Pancreas (tissue), 10 donors: ENCODE results near the gene SH3GLB1. TPM values are rescaled to one million over a fixed set of nuclear protein-coding genes. Genes with fewer than 3 reads are reported as not detected.
A peak's percentile ranks its signal among the peaks of the same experiment; 100 is the strongest.

Source experiments
- ATAC-seq, 4 donors: fragments of 200-7000 bp; cut with Tn5 transposase; one replicate each; pipeline versions ENCODE4 v1.8.0 to v1.9.1; 2020; ENCODE audit warnings: mild to moderate bottlenecking in 4 of 4, moderate library complexity in 4 of 4
- DNase-seq, 6 donors: peaks; one replicate each; pipeline ENCODE4 v3.0.0-alpha.2; 2020
- FAIRE-seq: peaks from 2 replicates; lab custom pipeline; 2012; peaks lifted over from hg19 to GRCh38; lab: Jason Lieb, UNC
- H3K27ac ChIP-seq, 4 donors: fragments of 200-600 bp; sonication (generic); 1 replicate in 3 of 4; 2 replicates in 1 of 4; pipeline versions ENCODE4 v1.5.0 to v1.8.0; 2020
- H3K27me3 ChIP-seq, 4 donors: fragments of 200-600 bp; one replicate each; pipeline ENCODE4 v1.8.0; 2021
- H3K36me3 ChIP-seq, 3 donors: fragments of 200-600 bp; sonication (generic) in 1 of 3; one replicate each; pipeline versions ENCODE4 v1.5.0 to v1.8.0; 2020 to 2021
- H3K4me1 ChIP-seq, 3 donors: fragments of 200-600 bp; one replicate each; pipeline ENCODE4 v1.8.0; 2021
- H3K4me3 ChIP-seq, 4 donors: fragments of 200-600 bp; sonication (generic) in 2 of 4; one replicate each; pipeline versions ENCODE4 v1.5.0 to v1.8.0; 2020 to 2021
- H3K9me3 ChIP-seq, 4 donors: fragments of 200-600 bp; one replicate each; pipeline ENCODE4 v1.8.0; 2021
- WGBS, 2 donors: extraction: QIAGEN DNeasy Blood & Tissue Kit; methylation state at CpG; one replicate each; pipeline ENCODE4 v1.1.7; 2013; 5-methylcytosine and 5-hydroxymethylcytosine counted together
- intact Hi-C, 3 donors: fragments of 100-400 bp; cut with DNase I; formaldehyde crosslinking; loops; one replicate each; pipeline versions ENCODE4 v1.11.1 to v1.14.2; 2022
- polyA plus RNA-seq, 2 donors: library from polyadenylated mRNA; stranded (reverse); fragments of 200-250 nt; gene quantifications; one replicate each; pipeline ENCODE4 v1.2.3, GENCODE V29; 2013
- total RNA-seq, 6 donors: library from RNA; stranded (reverse); fragmentation: NEBNext Ultra II Directional in 4 of 6; extraction: Animal tissue kit (Norgen Biotek cat#: 25700) in 4 of 6; gene quantifications; one replicate each; pipeline versions ENCODE4 v1.2.1 to v1.2.4, GENCODE V29; 2021 to 2023
- TF ChIP-seq, protein P1 (sequence below), 4 donors: fragments of 200-600 bp; sonication (generic) in 3 of 4; IDR thresholded peaks; one replicate each; pipeline versions ENCODE4 v1.5.0 to v1.8.0; 2021; ENCODE audit warnings: antibody characterized with exemption in 4 of 4
- donor health status: healthy with polysubstance abuse.
- donor health status: DM: no; HTN: no; CAD: no; lungs with moderate emphysema.
- donor health status: DM: no; HTN: no; CAD: no.
- donor health status: control.
- donor health status: control.
- donor health status: Bipolar disorder and iron deficiency.
- donor health status: DM: yes; HTN: yes; CAD: no.
- donor health status: DM: no; HTN: no; CAD: no.
- donor health status: DM: no; HTN: no; CAD: no.
- donor health status: DM: yes; HTN: yes; CAD: no.

The SH3GLB1 gene
- total and polyA plus RNA-seq, 8 donors, result 15.3 to 48.3 (median 41.0) TPM

DNA sequence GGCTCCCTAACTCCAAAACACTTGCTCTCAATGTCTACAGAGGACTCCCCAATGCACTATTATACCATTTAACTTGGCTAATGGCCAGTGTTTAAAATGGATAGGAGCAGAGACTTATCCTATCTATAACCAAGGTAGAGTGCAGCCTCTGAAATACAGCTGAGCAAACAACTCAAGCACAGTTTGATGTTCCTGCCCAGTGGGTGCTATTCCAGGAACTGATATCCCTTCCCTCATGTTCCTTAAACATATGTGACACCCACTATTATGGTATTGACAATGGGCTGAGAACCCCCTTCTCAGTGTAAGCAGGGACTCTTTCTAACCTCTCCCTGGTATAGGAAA, 51.7 kb downstream of the SH3GLB1 start:
- TF ChIP-seq, protein P1, sequence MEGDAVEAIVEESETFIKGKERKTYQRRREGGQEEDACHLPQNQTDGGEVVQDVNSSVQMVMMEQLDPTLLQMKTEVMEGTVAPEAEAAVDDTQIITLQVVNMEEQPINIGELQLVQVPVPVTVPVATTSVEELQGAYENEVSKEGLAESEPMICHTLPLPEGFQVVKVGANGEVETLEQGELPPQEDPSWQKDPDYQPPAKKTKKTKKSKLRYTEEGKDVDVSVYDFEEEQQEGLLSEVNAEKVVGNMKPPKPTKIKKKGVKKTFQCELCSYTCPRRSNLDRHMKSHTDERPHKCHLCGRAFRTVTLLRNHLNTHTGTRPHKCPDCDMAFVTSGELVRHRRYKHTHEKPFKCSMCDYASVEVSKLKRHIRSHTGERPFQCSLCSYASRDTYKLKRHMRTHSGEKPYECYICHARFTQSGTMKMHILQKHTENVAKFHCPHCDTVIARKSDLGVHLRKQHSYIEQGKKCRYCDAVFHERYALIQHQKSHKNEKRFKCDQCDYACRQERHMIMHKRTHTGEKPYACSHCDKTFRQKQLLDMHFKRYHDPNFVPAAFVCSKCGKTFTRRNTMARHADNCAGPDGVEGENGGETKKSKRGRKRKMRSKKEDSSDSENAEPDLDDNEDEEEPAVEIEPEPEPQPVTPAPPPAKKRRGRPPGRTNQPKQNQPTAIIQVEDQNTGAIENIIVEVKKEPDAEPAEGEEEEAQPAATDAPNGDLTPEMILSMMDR (IDR thresholded peaks at IDR 0.05), result no peak
- H3K27ac ChIP-seq, result no peak overlapping the region
- ATAC-seq (peak; percentile 24 to 52 (median 35)), FAIRE-seq (no peak), DNase-seq (no peak)
- H3K9me3 ChIP-seq, result no peaks in the 10 kb centered on the region
- H3K36me3 ChIP-seq, result no peaks in the 10 kb centered on the region
- H3K4me1 ChIP-seq, result peaks cover 0 to 17% (median 0%) of the 10 kb centered on the region in 3 donors
- no peak overlapping the region for H3K4me3 ChIP-seq
- H3K27me3 ChIP-seq, result no peaks in the 10 kb centered on the region
- intact Hi-C loops, result no loop called here

DNA sequence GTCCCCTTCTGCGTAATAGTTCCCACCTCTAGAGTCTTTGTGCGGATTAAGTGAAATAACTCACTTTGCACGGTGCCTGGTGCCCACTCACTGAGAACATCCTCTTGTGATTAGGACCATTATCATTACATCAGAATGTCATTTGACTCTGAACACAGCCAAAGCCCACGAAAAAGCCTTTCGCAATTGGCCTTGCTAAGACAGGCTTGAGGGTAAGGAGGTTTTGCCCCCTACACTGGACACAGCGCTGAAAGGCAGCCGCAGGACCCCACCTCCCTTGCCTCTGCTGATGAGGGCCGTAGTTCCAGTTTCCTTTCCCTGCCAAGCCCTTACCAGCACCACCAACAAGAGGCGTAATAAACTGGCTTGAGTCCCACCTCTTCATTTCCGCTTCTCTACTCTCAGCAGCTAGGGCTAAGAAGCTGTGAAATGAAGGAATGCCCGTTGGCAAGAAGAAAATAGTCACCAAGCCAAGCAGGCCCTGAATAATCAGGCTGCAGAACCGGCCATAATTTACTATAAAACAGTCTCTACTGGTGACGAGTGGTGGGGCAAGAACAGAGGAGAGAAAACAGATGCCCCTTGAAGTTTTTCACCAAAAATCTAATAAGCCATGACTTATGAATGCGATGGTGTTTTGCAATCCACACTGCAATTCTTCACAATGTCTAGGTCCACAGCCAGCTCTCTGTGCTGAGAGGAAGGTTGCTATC, 53.1 kb downstream of the SH3GLB1 start:
- no peaks in the 10 kb centered on the region for H3K36me3 ChIP-seq
- peak in 1 of 4 donors; percentile 8 for ATAC-seq
- intact Hi-C loops, result no loop called here
- no peak for DNase-seq
- FAIRE-seq, result no peak
- H3K4me3 ChIP-seq, result no peak overlapping the region
- WGBS, 2 donors, result 89% methylated on average over 14 of the region's 14 CpGs
- H3K4me1 ChIP-seq, result peaks cover 0 to 17% (median 0%) of the 10 kb centered on the region in 3 donors
- H3K27me3 ChIP-seq, result no peaks in the 10 kb centered on the region
- H3K27ac ChIP-seq, result no peak overlapping the region
- H3K9me3 ChIP-seq, result no peaks in the 10 kb centered on the region
- TF ChIP-seq, protein P1 (IDR thresholded peaks at IDR 0.05), result no peak

DNA sequence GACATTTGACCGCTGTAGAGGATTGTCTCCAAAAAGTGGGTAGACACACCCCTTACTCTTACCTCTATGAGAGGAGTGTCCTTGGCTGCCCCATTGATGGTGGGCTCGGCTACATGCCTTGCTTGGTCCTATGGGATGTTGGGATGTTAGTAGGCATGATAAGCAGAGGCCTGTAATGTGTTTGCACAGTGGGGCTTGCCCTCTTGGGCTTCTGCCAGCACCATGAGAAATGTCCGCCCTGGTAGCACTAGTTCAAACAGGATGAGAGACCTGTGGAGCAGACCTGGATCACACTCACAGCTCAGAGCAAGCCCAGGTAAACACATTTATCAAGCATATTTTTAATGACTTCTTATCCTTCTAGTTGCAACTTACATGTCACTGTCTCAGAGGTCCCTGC, 54.2 kb downstream of the SH3GLB1 start:
- Histone ChIP-seq H3K27ac (no peak overlapping the region), H3K4me3 (no peak overlapping the region), H3K4me1 (peaks cover 0 to 17% (median 0%) of the 10 kb centered on the region in 3 donors), H3K36me3 (no peaks in the 10 kb centered on the region), H3K27me3 (no peaks in the 10 kb centered on the region), H3K9me3 (no peaks in the 10 kb centered on the region)
- peak; percentile 78 to 93 (median 90) for ATAC-seq
- DNase-seq, result peak; percentile 42 to 64 (median 57)
- intact Hi-C loops, result no loop called here
- TF ChIP-seq, protein P1 (IDR thresholded peaks at IDR 0.05), result no peak
- 42 to 46% methylated on average over 3 of the region's 3 CpGs for WGBS, 2 donors
- no peak for FAIRE-seq

DNA sequence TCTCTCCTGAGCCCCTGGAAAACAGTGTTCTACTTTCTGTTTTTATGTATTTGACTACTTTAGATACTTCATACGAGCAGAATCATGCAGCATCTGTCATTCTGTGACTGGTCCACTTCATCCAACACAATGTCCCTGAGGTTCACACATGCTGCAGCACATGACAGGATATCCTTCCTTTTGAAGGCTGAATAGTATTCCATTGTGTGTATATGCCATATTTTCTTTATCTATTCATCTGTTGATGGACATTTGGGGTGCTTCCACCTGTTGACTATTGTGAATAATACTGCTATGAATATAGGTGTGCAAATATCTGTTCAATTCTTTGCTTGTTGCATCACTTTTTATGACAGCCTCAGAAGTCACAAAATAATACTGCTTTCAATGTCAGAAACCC, 55.8 kb downstream of the SH3GLB1 start:
- Histone ChIP-seq H3K27me3 (no peaks in the 10 kb centered on the region), H3K27ac (no peak overlapping the region), H3K9me3 (no peaks in the 10 kb centered on the region), H3K4me3 (no peak overlapping the region), H3K4me1 (peaks cover 0 to 17% (median 0%) of the 10 kb centered on the region in 3 donors), H3K36me3 (no peaks in the 10 kb centered on the region)
- FAIRE-seq (no peak), DNase-seq (no peak), ATAC-seq (no peak)
- WGBS, 2 donors, result 93 to 94% methylated on average over 1 of the region's 1 CpG
- TF ChIP-seq, protein P1 (IDR thresholded peaks at IDR 0.05), result no peak
- intact Hi-C loops, result no loop called here

DNA sequence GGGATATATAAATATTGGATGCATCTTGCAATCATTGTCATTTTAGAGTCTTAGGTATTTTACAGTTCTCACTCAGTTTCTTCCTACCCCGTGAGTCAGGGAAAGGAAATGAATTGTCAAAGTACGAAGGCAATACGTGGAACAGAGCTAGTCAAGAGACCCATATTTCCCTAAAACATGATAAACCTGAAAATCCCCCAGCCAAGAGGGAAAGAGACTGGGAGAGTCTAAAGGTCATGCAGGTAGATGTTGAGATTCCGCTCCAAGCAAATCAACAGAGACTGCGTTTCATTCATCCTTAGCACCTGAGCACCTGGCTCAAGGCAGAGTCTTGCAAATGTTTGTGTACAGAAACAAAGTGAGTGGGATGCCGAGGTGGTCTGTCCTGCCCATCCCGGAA, 58.0 kb downstream of the SH3GLB1 start:
- 44 to 48% methylated on average over 7 of the region's 7 CpGs for WGBS, 2 donors
- DNase-seq (no peak), ATAC-seq (no peak), FAIRE-seq (no peak)
- intact Hi-C loops, result no loop called here
- Histone ChIP-seq H3K4me1 (peaks cover 0 to 9% (median 0%) of the 10 kb centered on the region in 3 donors), H3K27me3 (no peaks in the 10 kb centered on the region), H3K9me3 (no peaks in the 10 kb centered on the region), H3K36me3 (no peaks in the 10 kb centered on the region), H3K27ac (no peak overlapping the region), H3K4me3 (no peak overlapping the region)
- TF ChIP-seq, protein P1 (IDR thresholded peaks at IDR 0.05), result no peak
